GM13977 (cell line): ENCODE measurements around the gene DIAPH2.

Source experiments
- DNase-seq: peaks from one replicate; pipeline ENCODE4 v3.0.0; 2012; ENCODE audit warnings: low spot score
- CTCF ChIP-seq: IDR thresholded peaks from 2 replicates; pipeline ENCODE4 v1.5.1; 2012; ENCODE audit warnings: mild to moderate bottlenecking, control low read depth; ENCODE audit not compliant: insufficient read depth; ENCODE audit errors: extremely low read depth, missing control alignments
- in situ Hi-C: fragments of 300-500 bp; cut with MboI; formaldehyde crosslinking; loops from one replicate; pipeline ENCODE4 v1.12.0; 2022; ENCODE audit warnings: low sequenced_read_pairs, low pct_unique_long_range_greater_than_20kb, mixed read lengths, inconsistent platforms; ENCODE audit not compliant: unreplicated experiment

The DIAPH2 gene

GRCh38 chrX:96700625-96701024, 16.0 kb downstream of the DIAPH2 start:
- in situ Hi-C loops, result no loop called here
- DNase-seq, result no peak
- no peak for TF ChIP-seq CTCF

- in situ Hi-C loops, result no loop called here
- no peak for TF ChIP-seq CTCF
- DNase-seq, result no peak
Observed at GRCh38 chrX:96703379-96703778, 18.7 kb downstream of the DIAPH2 start.

- DNase-seq, result no peak
- in situ Hi-C loops, result no loop called here
- TF ChIP-seq CTCF, result no peak
Observed at GRCh38 chrX:96703816-96704215, 19.2 kb downstream of the DIAPH2 start.

GRCh38 chrX:96704629-96705028, 20.0 kb downstream of the DIAPH2 start:
- DNase-seq, result no peak
- no peak for TF ChIP-seq CTCF
- in situ Hi-C loops, result no loop called here

GRCh38 chrX:96705905-96706304, 21.3 kb downstream of the DIAPH2 start:
- no peak for DNase-seq
- TF ChIP-seq CTCF, result no peak
- in situ Hi-C loops, result no loop called here

- no peak for DNase-seq
- in situ Hi-C loops, result no loop called here
- no peak for TF ChIP-seq CTCF
Observed at GRCh38 chrX:96707804-96708203, 23.2 kb downstream of the DIAPH2 start.

GRCh38 chrX:96710031-96710430, 25.4 kb downstream of the DIAPH2 start:
- in situ Hi-C loops, result no loop called here
- no peak for DNase-seq
- no peak for TF ChIP-seq CTCF
